ENCODE results near the gene FBXO21.
"Not testable (repeated sequence)": the region's sequence is repeated elsewhere in the genome, so short reads cannot be mapped to it uniquely, and the experiment has no call there.

DNA sequence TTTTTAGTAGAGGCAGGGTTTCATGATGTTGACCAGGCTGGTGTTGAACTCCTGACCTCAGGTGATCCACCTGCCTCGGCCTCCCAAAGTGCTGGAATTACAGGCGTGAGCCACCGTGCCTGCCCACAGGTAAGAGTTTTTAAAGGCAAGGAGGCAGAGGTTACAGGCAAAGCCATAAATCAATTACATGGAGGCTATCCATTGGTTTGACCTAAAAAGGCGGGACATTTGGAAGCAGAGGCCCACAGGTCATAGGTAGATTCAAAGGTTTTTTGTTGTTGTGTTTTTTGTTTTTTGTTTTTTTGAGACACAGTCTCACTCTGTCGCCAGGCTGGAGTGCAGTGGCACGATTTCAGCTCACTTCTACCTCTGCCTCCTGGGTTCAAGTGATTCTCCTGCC is 6.1 kb upstream of the FBXO21 start:
- not testable (repeated sequence) for TF ChIP-seq CTCF, EZH2phosphoT487, EZH2 (IDR thresholded peaks at IDR 0.05)

Measured in neural progenitor cell (in vitro differentiated cells).